ENCODE data around the gene ZNF469. TPM values are rescaled to one million over a fixed set of nuclear protein-coding genes. Genes with fewer than 3 reads are reported as not detected.
"Not testable (repeated sequence)": the region's sequence is repeated elsewhere in the genome, so short reads cannot be mapped to it uniquely, and the experiment has no call there.

ZNF469 gene
- total RNA-seq, 6 donors from 2014 or later, result 0.98 to 4.2 (median 2.4) TPM

DNA sequence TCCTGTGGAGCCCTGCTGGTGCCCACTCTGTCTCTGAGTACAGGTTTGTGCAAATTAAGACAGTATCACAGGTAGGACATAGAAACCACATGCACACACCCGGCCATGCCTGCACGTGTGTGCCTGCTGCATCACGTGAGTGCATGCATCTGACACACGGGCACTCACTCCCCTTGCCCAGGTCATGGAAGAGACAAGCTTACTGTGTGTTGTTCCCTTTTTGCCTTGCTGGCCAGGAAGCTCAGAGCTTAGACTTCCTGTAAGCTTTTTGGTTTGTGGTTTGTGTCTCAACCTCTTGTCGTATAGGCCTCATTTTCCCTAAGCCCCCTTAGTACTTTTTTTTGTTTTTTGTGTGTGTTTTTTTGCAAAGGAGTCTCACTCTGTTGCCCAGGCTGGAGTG, 25.0 kb downstream of the ZNF469 start:
- no peak overlapping the region for H3K4me3 ChIP-seq
- H3K4me1 ChIP-seq, result peaks cover 0 to 3% (median 0%) of the 10 kb centered on the region in 4 donors
- no peak for DNase-seq
- H3K27ac ChIP-seq, result no peak overlapping the region
- H3K36me3 ChIP-seq, result no peaks in the 10 kb centered on the region
- no peaks in the 10 kb centered on the region for H3K9me3 ChIP-seq
- 51 to 60% methylated on average over 4 to 5 of the region's 5 CpGs for WGBS, 2 donors
- H3K27me3 ChIP-seq, result no peaks in the 10 kb centered on the region
- no peak for TF ChIP-seq POLR2A (IDR thresholded peaks at IDR 0.05)
- no peak for TF ChIP-seq POLR2AphosphoS5 (IDR thresholded peaks at IDR 0.05)
- TF ChIP-seq EP300 (IDR thresholded peaks at IDR 0.05), result no peak
- TF ChIP-seq, protein P1, sequence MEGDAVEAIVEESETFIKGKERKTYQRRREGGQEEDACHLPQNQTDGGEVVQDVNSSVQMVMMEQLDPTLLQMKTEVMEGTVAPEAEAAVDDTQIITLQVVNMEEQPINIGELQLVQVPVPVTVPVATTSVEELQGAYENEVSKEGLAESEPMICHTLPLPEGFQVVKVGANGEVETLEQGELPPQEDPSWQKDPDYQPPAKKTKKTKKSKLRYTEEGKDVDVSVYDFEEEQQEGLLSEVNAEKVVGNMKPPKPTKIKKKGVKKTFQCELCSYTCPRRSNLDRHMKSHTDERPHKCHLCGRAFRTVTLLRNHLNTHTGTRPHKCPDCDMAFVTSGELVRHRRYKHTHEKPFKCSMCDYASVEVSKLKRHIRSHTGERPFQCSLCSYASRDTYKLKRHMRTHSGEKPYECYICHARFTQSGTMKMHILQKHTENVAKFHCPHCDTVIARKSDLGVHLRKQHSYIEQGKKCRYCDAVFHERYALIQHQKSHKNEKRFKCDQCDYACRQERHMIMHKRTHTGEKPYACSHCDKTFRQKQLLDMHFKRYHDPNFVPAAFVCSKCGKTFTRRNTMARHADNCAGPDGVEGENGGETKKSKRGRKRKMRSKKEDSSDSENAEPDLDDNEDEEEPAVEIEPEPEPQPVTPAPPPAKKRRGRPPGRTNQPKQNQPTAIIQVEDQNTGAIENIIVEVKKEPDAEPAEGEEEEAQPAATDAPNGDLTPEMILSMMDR (IDR thresholded peaks at IDR 0.05), result no peak
- ATAC-seq (ENCODE audit: low FRiP score in 2 of 2), result no peak

DNA sequence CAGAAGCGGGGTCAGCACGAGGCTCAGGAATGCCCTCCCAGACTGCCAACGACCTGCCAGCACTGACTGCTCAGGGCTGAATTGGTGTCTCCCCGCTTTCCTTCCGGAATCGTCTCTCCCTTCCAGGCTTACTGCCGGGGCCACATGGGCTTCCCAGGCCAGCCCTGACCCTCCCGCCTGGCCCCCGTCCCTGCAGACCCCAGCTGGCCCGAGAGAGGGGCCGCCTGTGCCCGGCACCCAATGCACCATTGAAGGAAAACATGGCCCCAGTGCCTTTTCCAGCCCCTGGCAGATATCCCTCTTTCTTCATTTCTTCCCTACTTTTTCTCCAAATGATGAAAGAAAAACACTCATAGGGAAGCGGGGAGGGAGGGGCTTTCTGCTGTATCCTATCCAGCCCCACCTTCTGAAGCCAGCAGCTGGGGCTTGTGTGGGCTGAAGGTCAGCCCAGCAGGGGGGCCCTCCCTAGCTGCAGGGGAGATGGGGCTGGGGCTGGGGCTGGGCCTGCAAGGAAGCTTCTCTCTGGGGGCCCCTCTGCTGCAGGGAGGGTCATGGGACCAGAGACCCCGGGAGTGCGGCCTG, 25.9 kb downstream of the ZNF469 start:
- Histone ChIP-seq H3K27me3 (no peaks in the 10 kb centered on the region), H3K9me3 (no peaks in the 10 kb centered on the region), H3K27ac (no peak overlapping the region), H3K4me1 (peaks cover 0 to 3% (median 0%) of the 10 kb centered on the region in 4 donors), H3K36me3 (no peaks in the 10 kb centered on the region), H3K4me3 (no peak overlapping the region)
- TF ChIP-seq, protein P1 (IDR thresholded peaks at IDR 0.05), result no peak
- TF ChIP-seq POLR2A (IDR thresholded peaks at IDR 0.05) (no peak), EP300 (IDR thresholded peaks at IDR 0.05) (no peak), POLR2AphosphoS5 (IDR thresholded peaks at IDR 0.05) (no peak)
- ATAC-seq (ENCODE audit: low FRiP score in 2 of 2) (no peak), DNase-seq (peak in 1 of 2 donors; percentile 55)
- 79 to 86% methylated on average over 13 to 15 of the region's 15 CpGs for WGBS, 2 donors

DNA sequence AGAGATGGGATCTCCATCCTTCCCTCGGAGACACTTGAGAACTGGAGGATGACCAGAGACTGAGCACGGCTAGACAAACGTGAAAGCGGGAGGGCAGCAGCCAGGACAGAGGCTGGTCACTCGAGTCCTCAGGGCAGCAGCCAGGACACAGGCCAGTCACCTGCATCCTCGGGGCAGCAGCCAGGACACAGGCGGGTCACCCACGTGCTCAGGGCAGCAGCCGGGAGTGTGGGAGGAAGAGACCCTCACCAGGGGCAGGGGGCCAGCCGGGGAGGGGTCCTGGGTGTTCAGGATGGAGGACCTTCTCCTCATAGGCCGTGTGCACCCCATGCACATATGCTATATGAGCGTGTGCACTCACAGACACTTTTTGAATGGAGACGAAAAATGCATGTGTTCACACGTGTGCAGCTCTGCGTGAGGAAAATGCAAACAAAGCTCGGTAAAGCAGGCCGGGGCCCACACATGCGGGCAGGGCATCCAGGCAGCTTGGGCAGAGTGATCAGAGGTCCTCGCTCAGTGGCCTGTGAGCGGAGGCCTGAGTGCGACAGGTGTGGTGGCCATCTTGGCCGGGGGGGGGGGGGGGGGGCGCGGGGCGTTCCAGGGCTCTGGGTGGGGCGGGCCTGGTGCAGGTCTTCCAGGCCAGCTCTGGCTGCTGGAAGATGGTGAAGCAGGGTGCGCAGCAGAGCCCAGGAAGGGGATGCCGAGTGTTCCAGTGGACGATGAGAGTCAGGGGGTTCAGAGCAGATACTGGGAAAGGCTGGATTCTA, 26.7 kb downstream of the ZNF469 start:
- Histone ChIP-seq H3K27me3 (no peaks in the 10 kb centered on the region), H3K27ac (no peak overlapping the region), H3K9me3 (no peaks in the 10 kb centered on the region), H3K36me3 (no peaks in the 10 kb centered on the region), H3K4me3 (no peak overlapping the region), H3K4me1 (peaks cover 0 to 3% (median 0%) of the 10 kb centered on the region in 4 donors)
- DNase-seq (peak in 1 of 2 donors; percentile 52), ATAC-seq (ENCODE audit: low FRiP score in 2 of 2) (no peak)
- TF ChIP-seq, protein P1 (IDR thresholded peaks at IDR 0.05), result no peak
- TF ChIP-seq POLR2AphosphoS5 (IDR thresholded peaks at IDR 0.05) (no peak), EP300 (IDR thresholded peaks at IDR 0.05) (no peak), POLR2A (IDR thresholded peaks at IDR 0.05) (no peak)
- 85 to 88% methylated on average over 28 of the region's 29 CpGs for WGBS, 2 donors

- not testable (repeated sequence) for H3K27me3 ChIP-seq; H3K9me3 ChIP-seq; H3K4me3 ChIP-seq; H3K36me3 ChIP-seq; H3K27ac ChIP-seq; ATAC-seq (ENCODE audit: low FRiP score in 2 of 2); H3K4me1 ChIP-seq
- 92% methylated on average over 28 of the region's 28 CpGs for WGBS, 2 donors
- DNase-seq, result peak in 1 of 2 donors; percentile 29
Observed at GRCh38 chr16:88410297-88410968, 27.7 kb downstream of the ZNF469 start.

- Histone ChIP-seq H3K4me3 (no peak overlapping the region), H3K4me1 (no peaks in the 10 kb centered on the region), H3K9me3 (no peaks in the 10 kb centered on the region), H3K27me3 (no peaks in the 10 kb centered on the region), H3K27ac (no peak overlapping the region), H3K36me3 (no peaks in the 10 kb centered on the region)
- TF ChIP-seq EP300 (IDR thresholded peaks at IDR 0.05) (no peak), POLR2A (IDR thresholded peaks at IDR 0.05) (no peak), POLR2AphosphoS5 (IDR thresholded peaks at IDR 0.05) (no peak)
- TF ChIP-seq, protein P1 (IDR thresholded peaks at IDR 0.05), result no peak
- DNase-seq (peak in 1 of 2 donors; percentile 55), ATAC-seq (ENCODE audit: low FRiP score in 2 of 2) (no peak)
- WGBS, 2 donors, result 88 to 91% methylated on average over 6 to 13 of the region's 18 CpGs
Observed at GRCh38 chr16:88411951-88412576, 29.3 kb downstream of the ZNF469 start.

Data from upper lobe of left lung (tissue), 6 donors.